Nephron progenitor cell (in vitro differentiated cells): ENCODE measurements around the gene RGL2.
A peak's percentile ranks its signal among the peaks of the same experiment; 100 is the strongest.

Experiments used
- DNase-seq: peaks from one replicate; pipeline ENCODE4 v3.0.0; 2021
- H3K27ac Mint-ChIP-seq: 2 replicates; pipeline ENCODE4 v1.8.0; 2021; ENCODE audit warnings: mild to moderate bottlenecking, moderate library complexity, mixed read lengths
- H3K27me3 Mint-ChIP-seq: 2 replicates; pipeline ENCODE4 v1.8.0; 2021; ENCODE audit warnings: mild to moderate bottlenecking, low read depth, mixed read lengths; ENCODE audit not compliant: poor library complexity
- H3K36me3 Mint-ChIP-seq: 2 replicates; pipeline ENCODE4 v1.8.0; 2021; ENCODE audit warnings: low read depth, mixed read lengths
- H3K4me1 Mint-ChIP-seq: 2 replicates; pipeline ENCODE4 v1.8.0; 2021; ENCODE audit warnings: mixed read lengths
- H3K4me3 Mint-ChIP-seq: 2 replicates; pipeline ENCODE4 v1.8.0; 2021; ENCODE audit warnings: mild to moderate bottlenecking, moderate library complexity, mixed read lengths
- H3K9me3 Mint-ChIP-seq: 2 replicates; pipeline ENCODE4 v1.8.0; 2021; ENCODE audit warnings: mild to moderate bottlenecking, moderate library complexity, mixed read lengths
- CTCF ChIP-seq: fragments of 200-600 bp; sonication (generic); IDR thresholded peaks from 2 replicates; pipeline ENCODE4 v1.5.0; 2021; ENCODE audit warnings: antibody characterized with exemption

Gene RGL2

GRCh38 chr6:33314943-33315792 lies 16.4 kb upstream of the RGL2 start:
- Mint-ChIP-seq H3K9me3 (no peaks in the 10 kb centered on the region), H3K27me3 (peaks cover 54% of the 10 kb centered on the region), H3K27ac (no peak overlapping the region), H3K4me3 (peak overlapping the region; percentile 90), H3K4me1 (peaks cover 82% of the 10 kb centered on the region), H3K36me3 (peaks cover 21% of the 10 kb centered on the region)
- TF ChIP-seq CTCF = no peak
- no peak for DNase-seq

DNA sequence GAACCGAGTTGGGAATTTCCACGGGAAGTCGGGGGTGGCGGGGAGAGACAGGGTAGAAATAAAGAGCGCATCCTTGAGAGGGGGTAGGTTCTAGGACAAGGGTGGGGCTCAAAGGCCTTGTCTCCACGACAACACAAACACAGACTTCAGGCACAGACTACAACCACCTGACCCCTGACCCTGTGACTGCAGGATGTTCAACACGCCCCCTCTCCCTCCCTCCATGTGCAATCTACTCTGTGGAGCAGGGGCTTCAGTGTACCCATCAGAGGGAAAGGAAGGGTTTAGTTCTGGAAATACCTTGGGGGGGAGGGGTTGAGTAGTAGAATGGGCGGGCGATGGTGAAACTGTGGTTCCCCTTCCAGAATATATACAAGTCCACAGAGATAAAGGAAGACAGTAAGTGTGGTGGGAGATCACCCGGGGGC lies 15.8 kb upstream of the RGL2 start:
- Mint-ChIP-seq H3K4me3 (peak overlapping the region; percentile 90), H3K27me3 (peaks cover 55% of the 10 kb centered on the region), H3K9me3 (no peaks in the 10 kb centered on the region), H3K4me1 (peaks cover 75% of the 10 kb centered on the region), H3K27ac (no peak overlapping the region), H3K36me3 (peaks cover 15% of the 10 kb centered on the region)
- peak; percentile 40 for DNase-seq
- no peak for TF ChIP-seq CTCF

DNA sequence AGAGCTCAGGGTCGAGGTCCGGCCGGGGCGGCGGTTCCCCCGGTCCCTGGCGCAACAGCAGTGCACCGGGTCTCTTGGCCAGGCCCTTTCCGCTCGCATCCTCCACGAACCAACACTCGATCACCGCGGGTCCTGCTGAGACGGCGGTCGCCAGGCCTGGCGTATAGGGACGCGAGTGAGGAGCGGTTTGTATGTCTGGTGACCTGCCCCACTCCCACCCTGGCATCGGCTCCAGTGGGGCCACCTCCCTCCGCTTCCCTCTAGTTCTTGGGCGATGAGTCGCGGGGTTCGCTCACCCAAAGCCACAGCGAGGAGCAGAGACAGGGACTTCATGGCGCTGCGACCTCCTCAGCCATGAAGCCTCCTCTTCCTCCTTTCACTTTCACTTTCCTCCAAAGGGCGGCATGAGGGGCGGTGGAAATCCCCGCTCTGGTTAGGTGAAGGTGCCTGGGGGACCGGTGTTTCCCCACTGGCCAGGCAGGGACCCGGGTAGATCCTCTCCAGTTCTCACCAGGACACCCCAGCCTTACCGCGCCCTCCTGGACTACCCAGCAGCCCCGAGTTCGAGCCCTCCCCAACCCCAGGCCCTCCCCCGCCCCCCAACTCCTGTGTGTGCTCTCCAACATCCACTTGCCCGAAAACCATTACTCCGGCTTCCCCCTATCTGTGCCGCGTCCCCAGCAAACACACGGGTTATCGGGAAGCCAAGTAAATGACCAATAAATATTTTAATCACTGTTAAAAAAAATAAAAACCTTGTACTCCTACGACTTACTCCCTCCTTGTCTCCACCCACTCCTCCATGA lies 15.2 kb upstream of the RGL2 start, which contains the start of gene TAPBP:
Gene TAPBP, minus strand, starts transcription at position 370 of the 806 bp plus-strand sequence. Its CDS starts 37 bp downstream, at position 333.
- Mint-ChIP-seq H3K9me3 (no peaks in the 10 kb centered on the region), H3K27me3 (peaks cover 55% of the 10 kb centered on the region), H3K4me3 (peak within 1 kb of the TSS; percentile 90), H3K36me3 (peaks cover 9% of the 10 kb centered on the region), H3K27ac (peak within 1 kb of the TSS; percentile 73), H3K4me1 (peaks cover 69% of the 10 kb centered on the region)
- peak; percentile 51 for DNase-seq
- TF ChIP-seq CTCF = no peak

DNA sequence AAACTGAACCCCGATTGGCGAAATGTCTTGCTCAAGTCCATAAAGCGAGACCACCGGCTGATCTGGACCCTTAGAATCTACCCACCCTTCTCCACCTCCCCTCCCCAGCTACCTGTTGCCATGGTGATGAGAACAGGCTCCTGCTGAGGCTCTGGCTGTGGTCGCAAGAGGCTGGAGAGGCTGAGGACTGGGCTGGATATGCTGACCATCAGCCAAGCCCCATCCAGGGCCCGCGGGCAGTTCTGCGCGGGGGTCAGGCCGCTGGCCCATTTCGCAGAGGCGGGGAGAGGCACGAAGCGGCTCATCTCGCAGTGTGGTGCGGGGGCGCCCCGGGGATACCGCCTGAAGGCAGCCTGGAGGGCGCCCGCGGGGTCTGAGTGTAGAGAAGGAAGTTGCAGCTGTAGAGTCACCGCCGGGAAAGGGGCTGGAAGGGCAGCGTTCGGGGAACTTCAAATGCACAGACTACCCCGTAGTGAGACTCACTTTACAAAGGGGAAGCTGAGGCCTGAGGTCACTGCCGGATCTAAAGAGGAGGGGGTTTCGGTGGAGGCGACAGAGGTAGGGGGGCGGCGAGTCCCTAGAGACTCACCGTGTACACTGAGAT lies 14.5 kb upstream of the RGL2 start:
- peak overlapping the region; percentile 73 for H3K27ac Mint-ChIP-seq
- TF ChIP-seq CTCF = no peak
- peak overlapping the region; percentile 90 for H3K4me3 Mint-ChIP-seq
- peak; percentile 44 for DNase-seq
- peaks cover 55% of the 10 kb centered on the region for H3K27me3 Mint-ChIP-seq
- H3K9me3 Mint-ChIP-seq = no peaks in the 10 kb centered on the region
- H3K36me3 Mint-ChIP-seq = peaks cover 2% of the 10 kb centered on the region
- H3K4me1 Mint-ChIP-seq = peaks cover 62% of the 10 kb centered on the region

DNA sequence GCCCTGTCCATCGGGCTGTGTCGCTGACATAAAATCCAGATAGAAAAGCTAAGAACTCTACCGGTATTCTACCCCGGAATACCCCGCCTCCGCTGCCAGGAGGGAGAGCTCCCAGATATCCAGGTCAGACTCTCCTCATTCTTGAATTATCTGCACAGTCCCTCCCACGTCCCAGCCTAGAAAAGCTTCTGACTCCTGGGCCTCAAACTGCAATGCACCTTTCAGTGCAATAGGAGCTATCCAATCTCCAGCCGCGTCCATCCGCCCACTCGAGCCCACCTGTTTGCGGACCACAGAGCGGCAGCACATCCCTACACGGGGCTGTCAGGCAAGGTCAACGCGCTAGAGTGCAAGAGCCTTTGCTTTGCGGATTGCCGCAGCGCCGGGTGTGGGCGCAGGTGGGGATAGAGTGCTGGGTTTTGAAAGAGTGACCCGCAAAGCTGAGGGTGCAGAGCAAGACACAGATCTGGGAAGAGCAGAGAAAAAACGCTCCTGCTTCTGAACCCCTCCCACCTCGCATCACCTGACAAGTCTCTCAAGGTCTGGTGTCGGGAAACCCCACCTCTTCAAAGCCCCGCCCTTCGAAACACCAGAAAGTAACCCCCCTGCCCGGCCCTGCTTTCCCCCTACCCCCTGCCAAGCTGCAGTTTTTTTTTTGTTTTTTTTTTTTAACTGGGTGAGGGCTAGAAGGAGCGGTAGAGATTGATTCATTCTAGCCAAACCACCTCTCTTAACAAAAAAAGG lies 13.8 kb upstream of the RGL2 start:
- Mint-ChIP-seq H3K36me3 (no peaks in the 10 kb centered on the region), H3K27ac (no peak overlapping the region), H3K4me3 (peak overlapping the region; percentile 90), H3K27me3 (peaks cover 52% of the 10 kb centered on the region), H3K4me1 (peaks cover 57% of the 10 kb centered on the region), H3K9me3 (no peaks in the 10 kb centered on the region)
- peak; percentile 49 for DNase-seq
- no peak for TF ChIP-seq CTCF
